Measurements from ENCODE around the gene ZC3H11A. TPM values are rescaled to one million over a fixed set of nuclear protein-coding genes. Genes with fewer than 3 reads are reported as not detected.

ZC3H11A gene
- total RNA-seq = 93.4 and 108 TPM in 2 replicates

DNA sequence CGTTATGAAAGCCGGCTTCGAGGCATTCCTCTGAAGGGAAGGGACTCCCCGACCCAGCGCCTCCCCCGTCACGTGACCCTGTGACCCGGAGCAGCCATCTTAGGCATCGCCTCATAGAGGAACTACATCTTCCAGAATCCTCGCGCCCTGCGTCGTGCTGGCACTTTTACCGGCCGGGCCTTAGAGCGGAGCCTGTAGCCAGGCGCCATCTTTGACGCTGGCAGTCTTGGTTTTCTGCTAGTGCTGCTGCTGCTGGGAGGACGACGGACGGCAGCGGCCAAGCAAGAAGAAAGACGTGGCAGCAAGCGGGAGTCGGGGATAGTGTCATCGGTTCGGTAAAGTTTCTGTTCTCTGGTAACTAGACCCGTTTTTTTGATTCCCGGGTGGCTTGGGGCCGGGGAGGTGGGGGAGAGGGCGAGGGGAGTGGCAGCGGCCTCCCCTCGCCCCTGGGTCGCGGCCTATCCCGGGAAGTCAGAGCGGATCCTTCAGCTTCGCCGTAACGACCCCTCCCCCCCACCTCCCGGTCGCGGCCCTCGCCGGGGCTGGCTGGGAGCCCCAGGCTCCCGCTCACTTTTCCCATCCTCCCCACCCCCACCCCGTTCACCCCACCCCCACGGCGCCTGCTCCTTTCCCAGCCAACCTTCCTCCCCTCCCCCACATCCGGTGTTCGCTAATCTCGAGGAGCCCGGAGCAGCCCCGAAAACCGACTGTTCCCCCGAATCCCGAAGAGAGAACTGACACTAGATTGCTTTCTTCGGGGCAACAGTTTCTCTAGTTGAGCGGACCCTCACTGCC is at the start of gene ZC3H11A, which contains the start of gene ZBED6:
ZC3H11A (plus strand) TSS at position 183 of the 795 bp plus-strand sequence. CDS start 21,448 bp downstream, outside the sequence.
ZBED6 (plus strand) TSS at position 183 of the 795 bp plus-strand sequence. CDS start 1,900 bp downstream, outside the sequence.

DNA sequence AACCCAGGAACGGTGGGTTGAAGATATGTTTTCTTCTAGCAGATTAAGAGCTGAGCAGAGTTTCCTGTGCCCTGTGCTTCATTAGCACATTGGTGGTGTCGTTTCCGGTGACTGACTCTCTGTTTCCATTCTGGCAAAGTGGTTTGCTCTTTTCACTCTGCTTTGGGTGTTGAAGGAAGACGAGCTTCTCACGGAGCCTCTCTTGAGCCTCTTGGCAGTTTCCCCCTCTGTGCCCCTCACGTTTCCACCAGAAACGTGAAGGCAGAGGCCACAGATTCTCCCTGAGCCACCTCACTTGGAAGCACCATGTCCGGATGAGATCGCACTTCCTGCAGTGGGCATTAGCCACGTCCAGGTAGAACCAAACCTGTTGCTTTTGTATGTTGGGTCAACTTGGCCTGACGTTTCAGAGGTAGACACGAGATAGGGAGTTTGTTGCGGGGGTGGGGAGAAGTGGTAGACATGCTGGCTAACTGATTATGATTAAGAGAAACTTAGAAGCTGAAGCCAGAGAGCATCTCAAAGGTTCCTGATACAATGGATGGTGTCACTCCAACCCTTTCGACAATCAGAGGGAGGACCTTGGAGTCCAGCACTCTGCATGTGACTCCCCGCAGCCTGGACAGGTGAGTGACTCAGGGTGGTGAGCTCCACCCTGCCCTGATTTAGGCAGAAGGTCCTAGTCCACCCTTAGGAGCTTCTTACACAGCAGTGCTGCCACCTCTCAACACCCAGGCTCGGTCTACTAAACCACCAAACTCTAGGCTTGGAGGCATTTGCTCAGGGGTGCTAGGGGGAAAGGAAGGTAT is 30.2 kb upstream of the ZC3H11A start, which contains the start of gene LAX1:
LAX1 (plus strand) TSS at position 155 of the 809 bp plus-strand sequence; CDS start at position 538, 383 bp downstream.

Other genes with a start within 250 kb of the ZC3H11A start
- gene ATP2B4, start 168.8 kb upstream of the ZC3H11A start, total RNA-seq = 214 and 324 TPM in 2 replicates
- 0.07 and 0.10 TPM in 2 replicates for gene LAX1, start 30.4 kb upstream of the ZC3H11A start, total RNA-seq
- gene ZBED6, start within 50 bp of the ZC3H11A start, total RNA-seq = 8.2 and 14.2 TPM in 2 replicates
- 24.8 and 33.6 TPM in 2 replicates for gene SNRPE, start 66.0 kb downstream of the ZC3H11A start, total RNA-seq